Measurements from ENCODE around the gene PTPN11. TPM values are rescaled to one million over a fixed set of nuclear protein-coding genes. Genes with fewer than 3 reads are reported as not detected.
"Not testable (repeated sequence)": the region's sequence is repeated elsewhere in the genome, so short reads cannot be mapped to it uniquely, and the experiment has no call there.

The PTPN11 gene
- total RNA-seq, 3 donors from 2014 or later: 181 to 200 (median 199) TPM

GRCh38 chr12:112422531-112422930 is 3.8 kb downstream of the PTPN11 start:
- DNase-seq: no peak
- Mint-ChIP-seq H3K4me1 (ENCODE audit: low read depth) (peaks cover 49% of the 10 kb centered on the region), H3K9me3 (no peaks in the 10 kb centered on the region), H3K27me3 (ENCODE audit: low read depth) (no peaks in the 10 kb centered on the region), H3K36me3 (ENCODE audit: insufficient read depth) (peaks cover 10% of the 10 kb centered on the region), H3K4me3 (no peak overlapping the region)
- ATAC-seq: no peak

- H3K4me1 Mint-ChIP-seq (ENCODE audit: low read depth): peaks cover 54% of the 10 kb centered on the region
- ATAC-seq: no peak
These were observed 5.4 kb downstream of the PTPN11 start for GRCh38 chr12:112424126-112424525.

GRCh38 chr12:112425582-112426382 is 7.0 kb downstream of the PTPN11 start:
- Mint-ChIP-seq H3K9me3 (no peaks in the 10 kb centered on the region), H3K4me3 (no peak overlapping the region), H3K27me3 (ENCODE audit: low read depth) (no peaks in the 10 kb centered on the region), H3K36me3 (ENCODE audit: insufficient read depth) (peaks cover 15% of the 10 kb centered on the region), H3K4me1 (ENCODE audit: low read depth) (peaks cover 44% of the 10 kb centered on the region)
- no peak for ATAC-seq
- DNase-seq: no peak

More at GRCh38 chr12:112424126-112424525, 5.4 kb downstream of the PTPN11 start:
- Mint-ChIP-seq H3K4me3 (no peak overlapping the region), H3K27me3 (ENCODE audit: low read depth) (no peaks in the 10 kb centered on the region), H3K9me3 (no peaks in the 10 kb centered on the region), H3K36me3 (ENCODE audit: insufficient read depth) (peaks cover 17% of the 10 kb centered on the region)
- DNase-seq: no peak

- Mint-ChIP-seq H3K36me3 (ENCODE audit: insufficient read depth) (peaks cover 17% of the 10 kb centered on the region), H3K9me3 (no peaks in the 10 kb centered on the region), H3K4me3 (no peak overlapping the region), H3K27me3 (ENCODE audit: low read depth) (no peaks in the 10 kb centered on the region), H3K4me1 (ENCODE audit: low read depth) (peaks cover 40% of the 10 kb centered on the region)
- ATAC-seq (no peak), DNase-seq (no peak)
These were observed 9.0 kb downstream of the PTPN11 start for GRCh38 chr12:112427760-112428159.

GRCh38 chr12:112430929-112431328 is 12.2 kb downstream of the PTPN11 start:
- no peaks in the 10 kb centered on the region for H3K27me3 Mint-ChIP-seq (ENCODE audit: low read depth)
- no peak overlapping the region for H3K4me3 Mint-ChIP-seq
- peaks cover 26% of the 10 kb centered on the region for H3K4me1 Mint-ChIP-seq (ENCODE audit: low read depth)
- ATAC-seq: peak in 1 of 2 donors; percentile 50
- H3K9me3 Mint-ChIP-seq: no peaks in the 10 kb centered on the region
- no peak for DNase-seq
- peaks cover 15% of the 10 kb centered on the region for H3K36me3 Mint-ChIP-seq (ENCODE audit: insufficient read depth)

GRCh38 chr12:112431965-112432364 is 13.2 kb downstream of the PTPN11 start:
- ATAC-seq: peak; percentile 23 to 46
- no peak overlapping the region for H3K4me3 Mint-ChIP-seq
- no peaks in the 10 kb centered on the region for H3K9me3 Mint-ChIP-seq

GRCh38 chr12:112433551-112433950 is 14.8 kb downstream of the PTPN11 start:
- Mint-ChIP-seq H3K27me3 (ENCODE audit: low read depth) (no peaks in the 10 kb centered on the region), H3K4me3 (no peak overlapping the region), H3K9me3 (no peaks in the 10 kb centered on the region), H3K4me1 (ENCODE audit: low read depth) (peaks cover 31% of the 10 kb centered on the region), H3K36me3 (ENCODE audit: insufficient read depth) (peaks cover 8% of the 10 kb centered on the region)
- ATAC-seq (no peak), DNase-seq (no peak)

More at GRCh38 chr12:112431965-112432364, 13.2 kb downstream of the PTPN11 start:
- Mint-ChIP-seq H3K27me3 (ENCODE audit: low read depth) (no peaks in the 10 kb centered on the region), H3K36me3 (ENCODE audit: insufficient read depth) (peaks cover 15% of the 10 kb centered on the region), H3K4me1 (ENCODE audit: low read depth) (peaks cover 29% of the 10 kb centered on the region)
- DNase-seq: no peak

- peaks cover 15% of the 10 kb centered on the region for H3K4me1 Mint-ChIP-seq (ENCODE audit: low read depth)
- ATAC-seq; H3K27me3 Mint-ChIP-seq (ENCODE audit: low read depth); H3K4me3 Mint-ChIP-seq; H3K9me3 Mint-ChIP-seq; DNase-seq; H3K36me3 Mint-ChIP-seq (ENCODE audit: insufficient read depth): not testable (repeated sequence)
These were observed 19.9 kb downstream of the PTPN11 start for GRCh38 chr12:112438645-112439044.

GRCh38 chr12:112439769-112440168 is 21.0 kb downstream of the PTPN11 start:
- H3K4me1 Mint-ChIP-seq (ENCODE audit: low read depth): peaks cover 15% of the 10 kb centered on the region
- no peaks in the 10 kb centered on the region for H3K27me3 Mint-ChIP-seq (ENCODE audit: low read depth)
- H3K36me3 Mint-ChIP-seq (ENCODE audit: insufficient read depth): peaks cover 4% of the 10 kb centered on the region
- no peak for DNase-seq
- no peak overlapping the region for H3K4me3 Mint-ChIP-seq
- ATAC-seq: no peak
- no peaks in the 10 kb centered on the region for H3K9me3 Mint-ChIP-seq

GRCh38 chr12:112440653-112441052 is 21.9 kb downstream of the PTPN11 start:
- H3K27me3 Mint-ChIP-seq (ENCODE audit: low read depth); H3K9me3 Mint-ChIP-seq; DNase-seq; ATAC-seq; H3K4me3 Mint-ChIP-seq; H3K36me3 Mint-ChIP-seq (ENCODE audit: insufficient read depth): not testable (repeated sequence)
- peaks cover 14% of the 10 kb centered on the region for H3K4me1 Mint-ChIP-seq (ENCODE audit: low read depth)

- Mint-ChIP-seq H3K36me3 (ENCODE audit: insufficient read depth) (peaks cover 16% of the 10 kb centered on the region), H3K4me3 (no peak overlapping the region), H3K4me1 (ENCODE audit: low read depth) (peaks cover 13% of the 10 kb centered on the region), H3K27me3 (ENCODE audit: low read depth) (no peaks in the 10 kb centered on the region), H3K9me3 (no peaks in the 10 kb centered on the region)
- no peak for DNase-seq
- ATAC-seq: no peak
These were observed 25.2 kb downstream of the PTPN11 start for GRCh38 chr12:112443916-112444315.

GRCh38 chr12:112446008-112446725 is 27.4 kb downstream of the PTPN11 start:
- no peaks in the 10 kb centered on the region for H3K27me3 Mint-ChIP-seq (ENCODE audit: low read depth)
- H3K9me3 Mint-ChIP-seq: no peaks in the 10 kb centered on the region
- peaks cover 13% of the 10 kb centered on the region for H3K4me1 Mint-ChIP-seq (ENCODE audit: low read depth)
- H3K4me3 Mint-ChIP-seq: no peak overlapping the region
- no peak for ATAC-seq
- DNase-seq: no peak
- H3K36me3 Mint-ChIP-seq (ENCODE audit: insufficient read depth): peaks cover 22% of the 10 kb centered on the region

GRCh38 chr12:112447106-112447505 is 28.4 kb downstream of the PTPN11 start:
- H3K27me3 Mint-ChIP-seq (ENCODE audit: low read depth): no peaks in the 10 kb centered on the region
- ATAC-seq (no peak), DNase-seq (no peak)
- no peak overlapping the region for H3K4me3 Mint-ChIP-seq
- H3K9me3 Mint-ChIP-seq: no peaks in the 10 kb centered on the region
- H3K4me1 Mint-ChIP-seq (ENCODE audit: low read depth): peaks cover 13% of the 10 kb centered on the region
- peaks cover 26% of the 10 kb centered on the region for H3K36me3 Mint-ChIP-seq (ENCODE audit: insufficient read depth)

- H3K27me3 Mint-ChIP-seq (ENCODE audit: low read depth); ATAC-seq; DNase-seq; H3K9me3 Mint-ChIP-seq; H3K4me3 Mint-ChIP-seq: not testable (repeated sequence)
- H3K4me1 Mint-ChIP-seq (ENCODE audit: low read depth): peaks cover 13% of the 10 kb centered on the region
- peaks cover 30% of the 10 kb centered on the region for H3K36me3 Mint-ChIP-seq (ENCODE audit: insufficient read depth)
These were observed 29.4 kb downstream of the PTPN11 start for GRCh38 chr12:112448165-112448564.

GRCh38 chr12:112450725-112451124 is 32.0 kb downstream of the PTPN11 start:
- ATAC-seq (no peak), DNase-seq (no peak)
- peaks cover 35% of the 10 kb centered on the region for H3K36me3 Mint-ChIP-seq (ENCODE audit: insufficient read depth)
- H3K4me3 Mint-ChIP-seq: no peak overlapping the region
- no peaks in the 10 kb centered on the region for H3K27me3 Mint-ChIP-seq (ENCODE audit: low read depth)
- no peaks in the 10 kb centered on the region for H3K9me3 Mint-ChIP-seq
- peaks cover 13% of the 10 kb centered on the region for H3K4me1 Mint-ChIP-seq (ENCODE audit: low read depth)

Measured in activated T-cell treated with anti-CD3 and anti-CD28 coated beads, Interleukin-2, amount 50 U/mL, for 4 hours (primary cell).